HepG2 (cell line): ENCODE data around the gene RAD54L. TPM values are rescaled to one million over a fixed set of nuclear protein-coding genes. Genes with fewer than 3 reads are reported as not detected.
A peak's percentile ranks its signal among the peaks of the same experiment; 100 is the strongest.

Experiments
- EP300 ChIP-seq, 3 experiments: sonication (generic) in 1 of 3; formaldehyde crosslinking in 1 of 3; IDR thresholded peaks; 2 replicates each; pipeline versions ENCODE4 v1.5.1 to v1.6.1; 2011 to 2020; ENCODE audit warnings: low read depth in 2 of 3, low read length in 2 of 3, borderline replicate concordance in 1 of 3, improper control_type of control experiment in 1 of 3, mild to moderate bottlenecking in 1 of 3, missing genetic modification reagents in 1 of 3, moderate library complexity in 1 of 3
- GMEB1 ChIP-seq: sonication (generic); formaldehyde crosslinking; IDR thresholded peaks from 2 replicates; pipeline ENCODE4 v1.5.1; 2020; ENCODE audit warnings: missing genetic modification reagents, mild to moderate bottlenecking, borderline replicate concordance
- MXD1 ChIP-seq: sonication (generic); formaldehyde crosslinking; IDR thresholded peaks from 2 replicates; pipeline ENCODE4 v1.4.0; 2020; ENCODE audit warnings: mild to moderate bottlenecking, missing genetic modification reagents
- NR2F1 ChIP-seq, 2 experiments: fragments of 450-650 bp in 1 of 2; formaldehyde crosslinking in 1 of 2; IDR thresholded peaks; 2 replicates each; pipeline versions ENCODE4 v1.5.0 to v1.6.1; 2016 to 2020; ENCODE audit warnings: mild to moderate bottlenecking in 1 of 2, missing compliant biosample characterization in 1 of 2, missing genetic modification reagents in 1 of 2, moderate library complexity in 1 of 2
- PRDM15 ChIP-seq: sonication (generic); formaldehyde crosslinking; IDR thresholded peaks from 2 replicates; pipeline ENCODE4 v1.4.0; 2020; ENCODE audit warnings: missing genetic modification reagents
- ZBTB7B ChIP-seq: sonication (generic); formaldehyde crosslinking; IDR thresholded peaks from 2 replicates; pipeline ENCODE4 v1.4.0; 2020; ENCODE audit warnings: missing genetic modification reagents
- ZNF280B ChIP-seq: sonication (generic); formaldehyde crosslinking; IDR thresholded peaks from 2 replicates; pipeline ENCODE4 v1.5.0; 2020; ENCODE audit warnings: missing genetic modification reagents, mild to moderate bottlenecking, borderline replicate concordance
- ZNF333 ChIP-seq: sonication (generic); formaldehyde crosslinking; IDR thresholded peaks from 2 replicates; pipeline ENCODE4 v1.4.0; 2020; ENCODE audit warnings: mild to moderate bottlenecking, missing genetic modification reagents, borderline replicate concordance
- ZNF451 ChIP-seq: sonication (generic); formaldehyde crosslinking; IDR thresholded peaks from 2 replicates; pipeline ENCODE4 v1.5.0; 2020; ENCODE audit warnings: mild to moderate bottlenecking, missing genetic modification reagents
- ZNF777 ChIP-seq: sonication (generic); formaldehyde crosslinking; IDR thresholded peaks from 2 replicates; pipeline ENCODE4 v1.4.0; 2020; ENCODE audit warnings: missing genetic modification reagents
- polyA plus RNA-seq, 8 experiments: library from polyadenylated mRNA; depleted of rRNA in 3 of 8; stranded (reverse) in 7 of 8; unstranded in 1 of 8; fragments of >200 nt; fragmentation: Illumina TruSeq in 4 of 8; extraction: Trizol in 4 of 8; gene quantifications; 2 replicates each; pipeline versions ENCODE4 v1.2.1 to v1.2.3, GENCODE V29; 2011 to 2016; ENCODE audit warnings: low read depth in 4 of 8, missing spikeins in 1 of 8, mixed read lengths in 1 of 8; ENCODE audit not compliant: insufficient read depth in 1 of 8
- total RNA-seq, 5 experiments: library from RNA; depleted of rRNA; stranded (reverse); fragments of >200 nt; fragmentation: Illumina TruSeq; extraction: Trizol; gene quantifications; 2 replicates each; pipeline ENCODE4 v1.2.3, GENCODE V29; 2016; ENCODE audit warnings: low read depth in 1 of 5
- TF ChIP-seq, protein P1 (sequence below): sonication (generic); formaldehyde crosslinking; IDR thresholded peaks from 2 replicates; pipeline ENCODE4 v1.5.1; 2020; ENCODE audit warnings: missing genetic modification reagents, mild to moderate bottlenecking, borderline replicate concordance
- TF ChIP-seq, protein P2 (sequence below): IDR thresholded peaks from 2 replicates; pipeline ENCODE4 v1.6.1; 2012; ENCODE audit warnings: inconsistent platforms
- TF ChIP-seq, protein P3 (sequence below): sonication (generic); formaldehyde crosslinking; IDR thresholded peaks from 2 replicates; pipeline ENCODE4 v1.4.0; 2020; ENCODE audit warnings: low read depth, missing genetic modification reagents

RAD54L gene
- total and polyA plus RNA-seq, 2 of the 13 experiments (the other 11 are each of a cell fraction or from before 2014, with no cell fraction given), result 10.2 to 30.0 TPM

DNA sequence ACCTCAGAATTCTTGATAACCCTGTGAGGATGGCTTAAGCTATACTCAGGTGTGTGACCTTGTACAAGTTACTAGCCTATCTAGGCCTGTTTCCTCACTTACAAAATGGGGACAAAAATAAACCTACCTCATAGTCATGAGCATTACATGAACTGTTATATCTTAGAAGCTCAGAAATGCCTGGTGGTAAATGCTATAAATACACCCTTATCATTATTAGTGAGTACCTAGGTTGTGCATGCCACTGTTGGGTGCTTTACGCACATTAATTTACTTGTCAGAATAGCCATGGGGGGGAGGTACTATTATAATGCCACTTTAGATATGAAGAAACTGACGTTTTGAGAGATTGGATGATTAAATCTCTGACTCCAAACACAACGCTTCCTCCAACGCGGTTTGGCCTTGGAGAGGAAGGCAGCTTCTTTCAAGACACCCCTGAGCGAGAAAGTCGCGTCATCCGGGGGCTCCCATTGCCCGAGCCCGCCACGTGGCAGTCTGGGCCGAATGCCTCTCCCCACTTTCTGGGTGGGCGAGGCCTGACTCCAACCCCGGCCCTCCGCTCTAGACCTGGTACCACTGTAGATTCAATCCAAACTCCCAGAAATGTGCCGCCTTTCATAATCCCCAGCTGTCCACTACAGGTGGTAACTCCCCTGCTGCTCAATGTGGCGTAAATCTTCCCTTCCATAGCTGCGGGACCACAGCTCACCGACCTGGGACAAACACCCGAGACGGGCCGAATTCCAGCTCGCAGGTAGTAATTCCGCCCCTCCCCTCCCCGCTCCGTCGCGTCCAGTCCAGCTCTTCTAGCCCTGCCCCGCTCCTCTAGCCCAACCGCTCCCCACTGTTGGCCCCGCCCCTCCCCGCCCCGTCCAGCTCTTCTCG lies 771 bp upstream of the RAD54L start (continued):
- peak; percentile 40; the same call in 1 of the 2 replicates for TF ChIP-seq ZNF777
- peak; percentile 49; the same call in 1 of the 2 replicates for TF ChIP-seq ZBTB7B (CRISPR knock-in tag)
- TF ChIP-seq, protein P1, sequence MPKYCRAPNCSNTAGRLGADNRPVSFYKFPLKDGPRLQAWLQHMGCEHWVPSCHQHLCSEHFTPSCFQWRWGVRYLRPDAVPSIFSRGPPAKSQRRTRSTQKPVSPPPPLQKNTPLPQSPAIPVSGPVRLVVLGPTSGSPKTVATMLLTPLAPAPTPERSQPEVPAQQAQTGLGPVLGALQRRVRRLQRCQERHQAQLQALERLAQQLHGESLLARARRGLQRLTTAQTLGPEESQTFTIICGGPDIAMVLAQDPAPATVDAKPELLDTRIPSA (CRISPR knock-in tag), result no peak
- TF ChIP-seq ZNF451 (CRISPR knock-in tag), result 0 out of 2 replicates have a peak, but pooled peaks have one; percentile 35
- TF ChIP-seq MXD1 (CRISPR knock-in tag), result no peak
- TF ChIP-seq PRDM15, result peak; percentile 96
- TF ChIP-seq EP300 (IDR thresholded peaks at IDR 0.05; ENCODE audit: low read depth in 2 of 2, low read length in 2 of 2), result peak in 1 of 2 experiments; percentile 17; a peak in 1 of 4 replicates
- no peak for TF ChIP-seq EP300 (CRISPR knock-in tag; IDR thresholded peaks at IDR 0.05; ENCODE audit: borderline replicate concordance)
- TF ChIP-seq GMEB1 (CRISPR knock-in tag), result no peak
- TF ChIP-seq ZNF280B, result peak; percentile 41; the same call in 1 of the 2 replicates
- TF ChIP-seq, protein P2, sequence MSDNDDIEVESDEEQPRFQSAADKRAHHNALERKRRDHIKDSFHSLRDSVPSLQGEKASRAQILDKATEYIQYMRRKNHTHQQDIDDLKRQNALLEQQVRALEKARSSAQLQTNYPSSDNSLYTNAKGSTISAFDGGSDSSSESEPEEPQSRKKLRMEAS, result peak; percentile 87
- TF ChIP-seq, protein P3, sequence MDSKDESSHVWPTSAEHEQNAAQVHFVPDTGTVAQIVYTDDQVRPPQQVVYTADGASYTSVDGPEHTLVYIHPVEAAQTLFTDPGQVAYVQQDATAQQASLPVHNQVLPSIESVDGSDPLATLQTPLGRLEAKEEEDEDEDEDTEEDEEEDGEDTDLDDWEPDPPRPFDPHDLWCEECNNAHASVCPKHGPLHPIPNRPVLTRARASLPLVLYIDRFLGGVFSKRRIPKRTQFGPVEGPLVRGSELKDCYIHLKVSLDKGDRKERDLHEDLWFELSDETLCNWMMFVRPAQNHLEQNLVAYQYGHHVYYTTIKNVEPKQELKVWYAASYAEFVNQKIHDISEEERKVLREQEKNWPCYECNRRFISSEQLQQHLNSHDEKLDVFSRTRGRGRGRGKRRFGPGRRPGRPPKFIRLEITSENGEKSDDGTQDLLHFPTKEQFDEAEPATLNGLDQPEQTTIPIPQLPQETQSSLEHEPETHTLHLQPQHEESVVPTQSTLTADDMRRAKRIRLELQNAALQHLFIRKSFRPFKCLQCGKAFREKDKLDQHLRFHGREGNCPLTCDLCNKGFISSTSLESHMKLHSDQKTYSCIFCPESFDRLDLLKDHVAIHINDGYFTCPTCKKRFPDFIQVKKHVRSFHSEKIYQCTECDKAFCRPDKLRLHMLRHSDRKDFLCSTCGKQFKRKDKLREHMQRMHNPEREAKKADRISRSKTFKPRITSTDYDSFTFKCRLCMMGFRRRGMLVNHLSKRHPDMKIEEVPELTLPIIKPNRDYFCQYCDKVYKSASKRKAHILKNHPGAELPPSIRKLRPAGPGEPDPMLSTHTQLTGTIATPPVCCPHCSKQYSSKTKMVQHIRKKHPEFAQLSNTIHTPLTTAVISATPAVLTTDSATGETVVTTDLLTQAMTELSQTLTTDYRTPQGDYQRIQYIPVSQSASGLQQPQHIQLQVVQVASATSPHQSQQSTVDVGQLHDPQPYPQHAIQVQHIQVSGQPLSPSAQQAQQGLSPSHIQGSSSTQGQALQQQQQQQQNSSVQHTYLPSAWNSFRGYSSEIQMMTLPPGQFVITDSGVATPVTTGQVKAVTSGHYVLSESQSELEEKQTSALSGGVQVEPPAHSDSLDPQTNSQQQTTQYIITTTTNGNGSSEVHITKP, result no peak
- no peak for TF ChIP-seq ZNF333 (CRISPR knock-in tag)
- TF ChIP-seq NR2F1 (CRISPR knock-in tag; IDR thresholded peaks at IDR 0.05), result no peak
